Hindlimb muscle (tissue), 1 donor: Measurements from ENCODE around the gene MRPS34. TPM values are rescaled to one million over a fixed set of nuclear protein-coding genes. Genes with fewer than 3 reads are reported as not detected.

Experiments
- DNase-seq: peaks from one replicate; pipeline ENCODE4 v3.0.0-alpha.2; 2013
- polyA plus RNA-seq: library from polyadenylated mRNA; unstranded; fragments of 120-200 nt; gene quantifications from one replicate; pipeline ENCODE4 v1.2.1, GENCODE V29; 2013; ENCODE audit not compliant: insufficient read length

The MRPS34 gene
- polyA plus RNA-seq, 1 donor, result 45.8 TPM

DNA sequence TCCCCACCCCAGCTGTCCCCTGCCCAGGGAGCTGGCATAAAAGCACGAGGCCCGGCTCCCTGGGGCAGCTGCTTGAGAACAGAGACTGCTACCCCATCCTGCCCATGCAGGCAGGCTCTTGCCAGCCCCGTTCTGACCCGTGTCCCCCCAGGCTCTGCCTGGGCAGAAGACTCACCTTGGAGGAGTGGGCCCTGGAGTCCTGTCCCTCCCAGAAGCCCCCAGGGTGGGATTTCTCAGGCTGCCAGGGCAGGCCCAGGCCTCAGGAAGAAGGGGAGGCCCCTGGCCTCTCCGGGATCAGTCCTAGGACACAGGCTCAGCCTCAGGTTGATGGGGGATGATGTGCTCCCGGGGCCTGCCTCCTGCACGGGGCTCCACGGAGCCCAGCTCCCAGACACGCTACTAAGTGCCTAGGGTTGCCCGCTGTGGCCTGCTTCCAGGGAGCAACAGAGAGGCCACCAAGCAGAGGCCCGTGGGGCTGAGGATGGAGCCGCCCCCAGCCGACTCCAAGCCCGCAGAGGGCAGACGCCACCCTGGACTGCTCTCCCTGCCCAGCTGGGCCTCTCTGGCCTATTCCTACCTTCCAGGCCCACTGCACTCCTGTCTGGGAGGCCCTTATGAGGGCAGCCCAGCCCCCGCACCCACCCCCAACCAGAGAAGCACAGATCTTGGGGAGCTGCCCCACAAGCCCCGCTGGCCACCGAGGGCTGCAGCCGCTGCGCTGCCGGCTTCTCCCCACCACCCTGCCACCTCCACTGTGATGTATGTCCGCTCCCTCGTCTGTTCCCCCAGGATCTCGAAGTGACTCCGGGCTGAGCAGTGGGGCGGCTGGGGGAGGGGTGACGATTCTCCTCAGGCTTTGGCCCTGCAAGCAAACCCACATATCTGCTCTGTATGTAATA lies 3.3 kb downstream of the MRPS34 start:
- no peak for DNase-seq

DNA sequence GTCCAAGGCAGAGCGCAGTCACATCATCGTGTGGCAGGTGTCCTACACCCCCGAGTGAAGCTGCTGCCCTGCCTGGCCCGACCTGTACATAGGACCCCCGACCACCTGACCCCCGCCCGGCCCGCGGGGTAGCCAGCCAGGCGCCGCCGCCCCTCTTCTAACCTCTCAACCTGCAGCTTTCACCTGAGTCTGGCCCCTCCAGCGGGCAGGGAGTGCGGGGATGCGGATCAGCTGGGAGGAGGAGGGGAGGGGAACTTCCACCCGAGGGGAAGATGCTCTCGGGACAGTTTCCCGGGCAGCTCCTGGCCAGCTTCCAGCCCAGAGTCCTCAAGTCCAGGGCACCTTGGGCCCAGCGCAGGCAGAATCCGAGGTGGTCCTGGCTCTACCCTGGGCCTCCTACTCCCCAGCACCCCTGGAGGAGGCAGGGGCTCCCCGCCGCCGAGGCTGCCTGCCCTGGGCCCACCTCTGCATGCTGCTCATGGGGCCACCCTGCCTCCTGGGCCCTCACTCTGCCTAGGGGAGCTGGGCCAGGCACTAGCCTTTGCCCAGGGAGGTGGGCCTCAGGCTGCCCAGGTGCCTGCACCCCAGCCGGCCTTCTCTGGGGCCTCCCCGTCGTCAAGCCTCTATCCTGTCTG lies 4.0 kb downstream of the MRPS34 start:
- DNase-seq, result no peak

DNA sequence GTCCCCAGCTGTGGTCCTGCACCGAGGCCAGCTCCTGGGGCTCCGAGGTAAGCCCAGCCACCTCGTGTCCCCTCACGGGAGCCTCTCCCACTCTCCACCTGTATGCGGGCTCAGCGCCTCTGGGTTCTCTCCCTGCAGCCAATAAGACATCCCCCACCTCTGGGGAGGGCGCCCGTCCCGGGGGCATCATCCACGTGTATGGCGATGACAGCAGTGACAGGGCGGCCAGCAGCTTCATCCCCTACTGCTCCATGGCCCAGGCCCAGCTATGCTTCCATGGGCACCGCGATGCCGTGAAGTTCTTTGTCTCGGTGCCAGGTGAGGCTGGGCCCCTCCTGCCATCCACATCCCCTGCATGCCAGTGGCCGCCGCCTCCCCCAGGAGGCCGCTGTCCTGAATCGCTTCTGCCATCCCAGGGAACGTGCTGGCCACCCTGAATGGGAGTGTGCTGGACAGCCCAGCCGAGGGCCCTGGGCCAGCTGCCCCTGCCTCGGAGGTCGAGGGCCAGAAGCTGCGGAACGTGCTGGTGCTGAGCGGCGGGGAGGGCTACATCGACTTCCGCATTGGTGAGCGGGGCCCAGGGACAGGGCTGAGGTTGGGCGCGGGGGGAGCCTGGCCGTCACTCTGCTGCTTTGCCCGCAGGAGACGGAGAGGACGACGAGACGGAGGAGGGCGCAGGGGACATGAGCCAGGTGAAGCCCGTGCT lies 4.7 kb downstream of the MRPS34 start:
- no peak for DNase-seq

DNA sequence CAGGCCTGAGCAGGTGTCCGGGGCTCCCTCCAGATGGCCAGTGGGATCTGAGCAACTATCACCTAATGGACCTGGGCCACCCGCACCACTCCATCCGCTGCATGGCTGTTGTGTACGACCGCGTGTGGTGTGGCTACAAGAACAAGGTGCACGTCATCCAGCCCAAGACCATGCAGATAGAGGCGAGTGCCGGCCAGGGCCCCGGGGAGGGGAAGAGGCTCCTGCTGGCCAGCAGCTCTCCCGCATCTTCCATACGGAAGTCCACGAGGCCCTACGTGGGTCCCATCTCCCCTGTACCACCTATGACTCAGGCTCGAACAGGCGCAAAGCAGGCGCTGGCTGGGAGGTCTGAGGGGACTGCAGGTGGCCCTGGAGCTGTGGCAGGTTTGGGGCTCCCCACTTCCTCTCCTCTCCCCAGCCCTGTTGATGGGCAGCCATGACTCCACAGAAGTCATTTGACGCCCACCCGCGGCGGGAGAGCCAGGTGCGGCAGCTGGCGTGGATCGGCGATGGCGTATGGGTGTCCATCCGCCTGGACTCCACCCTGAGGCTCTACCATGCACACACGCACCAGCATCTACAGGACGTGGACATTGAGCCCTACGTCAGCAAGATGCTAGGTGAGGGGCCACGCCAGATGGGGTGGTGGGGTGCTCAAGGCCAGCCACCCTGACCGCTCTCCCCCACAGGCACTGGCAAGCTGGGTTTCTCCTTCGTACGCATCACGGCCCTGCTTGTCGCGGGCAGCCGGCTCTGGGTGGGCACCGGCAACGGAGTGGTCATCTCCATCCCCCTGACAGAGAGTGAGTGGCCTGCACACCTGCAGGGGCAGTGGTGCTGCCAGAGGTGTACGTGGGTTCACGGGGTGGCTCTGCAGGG lies 5.6 kb downstream of the MRPS34 start:
- no peak for DNase-seq

DNA sequence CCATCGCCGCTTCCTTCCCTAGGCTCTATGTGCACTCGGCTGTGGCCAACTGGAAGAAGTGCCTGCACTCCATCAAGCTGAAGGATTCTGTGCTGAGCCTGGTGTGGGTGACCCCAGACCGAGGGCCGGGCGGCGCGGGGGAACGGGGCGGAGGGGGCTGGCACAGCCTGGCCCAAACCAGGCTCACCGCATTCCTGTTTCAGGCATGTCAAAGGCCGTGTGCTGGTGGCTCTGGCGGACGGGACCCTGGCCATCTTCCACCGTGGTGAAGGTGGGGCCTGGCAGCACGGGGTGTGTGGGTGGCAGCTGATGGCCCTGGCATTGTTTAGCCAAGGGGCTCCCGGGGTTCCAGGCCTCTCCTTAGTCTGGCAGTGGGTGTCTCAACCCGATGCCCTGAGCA lies 6.2 kb downstream of the MRPS34 start:
- DNase-seq, result no peak

DNA sequence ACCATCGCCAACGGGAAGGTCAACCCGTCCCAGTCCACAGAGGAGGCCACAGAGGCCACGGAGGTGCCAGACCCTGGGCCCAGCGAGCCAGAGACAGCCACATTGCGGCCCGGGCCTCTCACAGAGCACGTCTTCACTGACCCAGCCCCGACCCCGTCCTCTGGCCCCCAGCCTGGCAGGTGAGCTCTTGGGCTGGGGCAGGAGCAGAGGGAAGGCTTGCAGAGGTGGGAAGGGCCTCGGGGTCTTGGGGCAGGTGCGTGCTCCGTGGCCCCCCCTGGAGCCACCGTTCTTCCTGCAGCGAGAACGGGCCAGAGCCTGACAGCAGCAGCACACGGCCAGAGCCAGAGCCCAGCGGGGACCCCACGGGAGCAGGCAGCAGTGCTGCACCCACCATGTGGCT lies 6.7 kb downstream of the MRPS34 start:
- no peak for DNase-seq

DNA sequence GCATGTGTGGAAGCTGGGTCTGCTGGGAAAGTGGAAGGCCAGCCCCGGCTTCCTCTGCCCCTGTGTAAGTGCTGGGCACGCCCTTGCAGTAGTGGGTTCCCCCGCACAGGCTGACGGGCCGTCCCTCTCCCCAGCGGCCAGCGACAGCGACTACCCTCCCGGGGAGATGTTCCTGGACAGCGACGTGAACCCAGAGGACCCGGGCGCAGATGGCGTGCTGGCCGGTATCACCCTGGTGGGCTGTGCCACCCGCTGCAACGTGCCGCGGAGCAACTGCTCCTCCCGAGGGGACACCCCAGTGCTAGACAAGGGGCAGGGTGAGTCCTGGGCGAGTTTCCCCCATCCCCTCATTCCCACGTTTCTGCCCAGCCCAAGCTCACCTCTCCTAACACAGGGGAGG lies 7.1 kb downstream of the MRPS34 start:
- no peak for DNase-seq

DNA sequence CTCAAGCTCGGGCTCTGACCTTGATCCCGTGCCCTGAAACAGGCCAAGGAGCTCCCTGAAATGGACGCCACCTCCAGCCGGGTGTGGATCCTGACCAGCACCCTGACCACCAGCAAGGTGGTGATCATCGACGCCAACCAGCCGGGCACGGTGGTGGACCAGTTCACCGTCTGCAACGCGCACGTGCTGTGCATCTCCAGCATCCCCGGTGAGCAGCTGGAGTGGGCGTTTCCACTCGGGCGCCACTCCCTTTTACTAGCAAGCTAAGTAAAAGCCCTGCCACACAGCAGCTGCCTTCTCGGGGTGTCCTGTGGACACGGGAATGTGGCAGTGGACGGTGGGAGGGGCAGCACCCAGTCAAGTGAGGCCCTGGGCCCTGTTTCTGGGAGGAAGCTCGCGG lies 8.0 kb downstream of the MRPS34 start:
- DNase-seq, result no peak

DNA sequence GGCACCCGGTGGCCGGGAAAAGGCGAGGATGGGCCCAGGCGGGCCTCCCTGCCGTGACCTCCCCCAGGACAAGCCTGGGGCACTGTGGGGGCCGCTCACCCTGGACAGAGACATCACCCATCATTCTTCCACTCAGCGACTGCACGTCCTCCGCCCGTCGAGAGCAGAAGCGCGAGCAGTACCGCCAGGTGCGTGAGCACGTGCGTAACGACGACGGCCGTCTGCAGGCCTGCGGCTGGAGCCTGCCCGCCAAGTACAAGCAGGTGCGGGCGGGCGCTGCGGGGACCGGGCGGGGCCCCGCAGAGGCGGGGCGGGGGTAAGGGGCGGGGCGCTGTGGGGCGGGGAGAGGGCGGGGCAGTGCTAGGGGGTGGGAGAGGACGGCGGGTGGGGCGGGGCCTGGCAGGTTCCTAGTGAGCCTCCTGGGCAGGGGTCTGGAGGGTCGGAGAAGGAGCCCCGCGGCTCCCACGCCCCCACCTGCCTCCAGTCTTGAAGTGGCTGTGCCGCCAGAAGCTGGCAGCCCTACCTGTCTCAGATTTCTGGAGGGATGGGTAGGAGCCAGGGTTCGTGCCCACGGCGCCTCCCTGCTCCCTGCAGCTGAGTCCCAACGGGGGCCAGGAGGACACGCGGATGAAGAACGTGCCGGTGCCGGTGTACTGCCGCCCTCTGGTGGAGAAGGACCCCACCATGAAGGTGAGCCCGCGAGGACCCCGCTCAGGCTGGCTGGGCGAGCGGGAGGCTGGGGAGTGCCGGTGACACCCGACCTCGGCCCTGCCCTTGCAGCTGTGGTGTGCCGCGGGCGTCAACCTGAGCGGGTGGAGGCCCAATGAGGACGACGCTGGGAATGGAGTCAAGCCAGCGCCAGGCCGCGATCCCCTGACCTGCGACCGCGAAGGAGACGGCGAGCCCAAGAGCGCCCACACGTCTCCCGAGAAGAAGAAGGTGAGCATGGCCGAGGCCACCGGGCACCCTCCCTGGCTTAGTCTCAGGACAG lies 9.1 kb downstream of the MRPS34 start:
- DNase-seq, result no peak

DNA sequence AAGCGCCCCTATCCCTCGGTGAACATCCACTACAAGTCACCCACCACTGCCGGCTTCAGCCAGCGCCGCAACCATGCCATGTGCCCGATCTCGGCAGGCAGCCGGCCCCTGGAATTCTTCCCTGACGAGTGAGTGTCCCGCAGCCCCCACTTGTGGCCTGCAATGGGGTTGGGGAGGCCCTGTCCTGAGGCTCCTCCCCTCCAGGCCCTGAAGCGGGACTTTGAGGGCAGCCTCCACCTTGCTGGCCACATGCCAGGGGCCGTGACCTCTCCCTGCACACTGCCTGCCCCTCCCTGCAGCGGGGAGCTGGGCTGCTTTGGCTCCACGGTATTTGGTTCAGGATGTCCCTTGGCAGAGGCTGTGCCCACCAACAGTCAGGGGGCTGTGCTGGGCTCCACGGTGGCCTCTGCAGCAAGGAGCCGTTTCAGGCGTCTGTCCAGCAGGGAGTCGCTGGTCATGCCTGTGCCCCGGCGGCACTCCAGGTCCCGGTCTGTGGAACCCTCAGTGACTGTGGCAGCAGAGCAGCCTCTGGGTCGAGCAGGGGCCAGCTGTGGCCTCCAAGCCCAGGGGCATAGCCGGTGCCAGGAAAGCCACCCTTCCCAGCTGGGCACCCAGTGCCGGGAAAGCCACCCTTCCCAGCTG lies 9.9 kb downstream of the MRPS34 start:
- DNase-seq, result no peak

DNA sequence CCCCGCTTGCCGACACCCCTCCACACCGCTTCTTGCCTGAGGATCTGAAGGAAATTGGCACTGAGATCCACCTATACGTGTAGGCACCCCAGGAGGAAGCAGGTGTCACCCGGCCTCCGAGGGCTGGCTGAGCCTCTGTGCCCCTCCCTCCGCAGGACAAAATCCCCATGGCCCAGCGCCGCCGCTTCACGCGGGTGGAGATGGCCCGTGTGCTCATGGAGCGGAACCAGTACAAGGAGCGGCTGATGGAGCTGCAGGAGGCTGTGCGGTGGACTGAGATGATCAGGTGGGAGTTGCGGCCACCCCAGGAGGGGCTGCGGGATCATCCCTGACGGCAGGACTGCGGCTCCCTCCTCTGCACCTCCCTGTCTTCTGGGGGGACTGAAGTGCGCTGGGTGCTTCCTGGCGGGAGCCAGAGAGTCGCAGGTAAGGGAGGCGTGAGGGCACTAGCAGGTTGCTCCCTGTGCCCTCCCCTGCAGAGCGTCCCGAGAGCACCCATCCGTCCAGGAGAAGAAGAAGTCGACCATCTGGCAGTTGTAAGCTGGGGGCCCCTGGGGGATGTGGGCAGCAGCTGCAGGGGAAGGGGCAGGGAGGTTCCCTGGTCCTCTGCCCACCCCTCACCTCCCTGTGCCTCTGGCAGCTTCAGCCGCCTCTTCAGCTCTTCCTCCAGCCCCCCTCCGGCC lies 10.6 kb downstream of the MRPS34 start:
- DNase-seq, result no peak

DNA sequence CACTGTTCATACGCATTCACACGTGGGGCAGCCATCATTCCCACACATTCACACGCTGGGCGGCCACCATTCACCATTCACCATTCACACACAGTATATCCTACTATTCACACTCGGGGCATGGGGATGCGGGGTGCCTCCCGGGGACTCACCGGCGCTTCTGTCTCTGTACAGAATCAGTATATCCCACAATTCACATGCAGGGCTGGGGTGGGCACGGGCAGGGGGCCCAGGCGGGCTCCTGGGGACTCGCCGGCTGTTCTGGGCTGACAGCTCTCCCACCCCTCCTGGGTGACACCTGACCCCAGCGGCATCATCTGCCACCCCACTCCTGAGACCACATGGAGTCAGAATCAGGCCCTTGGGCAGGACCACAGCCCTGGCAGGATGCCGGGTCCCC lies 11.2 kb downstream of the MRPS34 start:
- DNase-seq, result no peak

DNA sequence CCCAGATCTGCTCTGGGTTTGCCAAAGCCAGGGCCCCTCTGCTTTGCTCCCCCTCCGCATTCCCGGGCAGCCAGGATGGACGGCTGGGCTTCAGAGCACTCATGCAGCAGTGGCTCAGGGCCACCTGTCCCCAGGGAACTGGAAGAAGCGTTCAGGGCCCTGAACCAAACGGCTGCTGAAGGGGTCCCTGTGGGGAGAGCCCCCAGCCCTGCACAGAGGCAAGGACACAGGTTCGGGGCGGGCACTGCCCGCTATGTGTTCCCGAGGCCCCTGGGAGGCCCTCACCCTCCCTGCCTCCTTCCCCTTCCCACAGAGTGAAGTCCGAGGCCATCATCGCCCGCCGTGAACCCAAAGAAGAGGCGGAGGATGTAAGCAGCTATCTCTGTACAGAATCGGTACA lies 12.0 kb downstream of the MRPS34 start:
- DNase-seq, result no peak

DNA sequence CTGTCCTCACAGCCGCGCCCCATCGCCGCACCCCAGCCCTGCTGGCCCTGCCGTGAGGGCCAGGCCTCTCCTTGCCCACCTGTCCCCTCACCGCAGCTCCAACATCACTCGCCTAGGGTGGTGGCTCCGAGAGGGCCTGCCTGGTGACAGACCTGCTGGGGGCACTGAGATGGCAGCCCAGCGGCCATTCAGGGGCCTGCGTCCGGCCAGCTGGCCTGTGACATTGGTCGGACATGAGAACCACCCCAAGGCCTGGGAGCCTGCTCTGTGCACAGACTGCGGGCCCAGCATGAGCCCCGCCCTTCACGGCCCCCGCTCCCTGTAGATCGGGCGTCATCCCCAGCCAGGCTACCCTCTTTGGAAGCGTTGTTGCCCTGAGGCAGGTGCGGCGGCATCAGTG lies 13.4 kb downstream of the MRPS34 start:
- no peak for DNase-seq

DNA sequence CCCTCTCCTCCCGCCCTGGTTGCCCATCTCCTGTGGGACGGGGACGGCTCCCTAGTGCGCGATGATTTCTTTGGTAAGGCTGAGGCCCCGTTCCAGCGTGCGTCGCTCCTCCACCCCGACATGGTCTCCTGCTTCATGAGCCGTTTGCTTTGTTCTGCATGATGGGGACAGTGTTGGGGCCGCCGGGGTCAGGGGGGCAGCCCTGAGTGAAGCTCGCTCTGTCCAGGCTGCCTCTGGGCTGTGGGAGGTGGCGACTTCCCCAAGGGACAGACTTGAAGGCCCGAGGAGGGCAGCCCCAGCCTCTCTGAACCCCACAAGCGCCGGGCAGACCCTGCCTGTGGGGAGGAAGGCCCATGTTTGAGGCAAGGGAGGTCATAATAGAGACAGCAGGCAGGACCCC lies 14.0 kb downstream of the MRPS34 start:
- DNase-seq, result no peak

DNA sequence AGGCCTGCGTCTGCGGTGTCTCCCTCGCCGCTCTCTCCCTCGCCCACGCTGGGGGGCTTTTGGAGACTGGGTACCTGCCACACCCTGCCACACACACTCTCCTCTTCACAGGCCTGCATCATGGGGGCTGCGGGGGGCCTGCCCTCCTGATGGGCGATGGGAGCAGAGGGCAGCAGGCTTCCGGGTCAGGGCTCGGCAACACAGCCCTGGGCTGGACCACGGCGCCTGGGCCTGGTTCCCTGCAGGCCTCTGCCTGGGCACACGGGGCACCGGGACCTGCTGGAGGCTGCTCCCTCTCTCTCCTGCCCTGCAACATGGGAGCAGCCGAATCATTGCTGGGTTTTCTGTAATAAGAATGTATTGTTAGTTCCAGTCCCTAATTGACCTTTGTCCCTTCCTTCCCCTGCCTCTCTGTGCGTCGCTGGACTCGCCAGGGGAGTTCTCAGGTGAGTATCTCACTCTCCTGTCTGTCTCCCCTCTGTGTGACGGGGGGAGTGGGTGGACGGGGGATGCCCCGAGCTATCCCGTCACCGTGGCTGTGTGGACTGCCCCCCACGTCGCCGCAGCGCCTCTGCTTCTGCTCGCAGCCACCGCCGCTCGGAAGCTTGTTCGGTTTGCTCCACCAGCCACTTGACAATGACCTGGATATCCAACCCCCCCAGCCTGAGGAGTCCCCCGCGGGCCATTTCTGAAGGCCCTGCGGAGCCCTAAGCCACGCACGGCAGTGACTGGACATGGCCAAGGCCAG lies 15.0 kb downstream of the MRPS34 start:
- DNase-seq, result no peak

DNA sequence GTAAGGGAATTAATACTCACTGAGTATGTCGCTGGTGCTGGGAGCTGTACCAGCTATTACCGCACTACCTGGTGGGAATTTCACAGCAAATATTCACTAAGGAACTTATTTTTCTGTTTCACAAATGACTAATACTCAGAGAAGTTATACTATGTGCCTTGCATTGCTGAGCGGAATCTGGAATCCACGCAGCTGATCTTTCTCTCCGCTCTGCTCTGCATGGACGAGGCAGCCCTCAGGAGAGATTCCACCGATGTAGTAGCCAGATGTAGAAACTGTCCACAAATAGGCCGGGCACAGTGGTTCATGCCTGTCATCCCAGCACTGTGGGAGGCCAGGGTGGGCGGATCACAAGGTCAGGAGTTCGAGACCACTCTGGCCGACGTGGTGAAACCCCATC lies 18.7 kb downstream of the MRPS34 start:
- DNase-seq, result no peak

DNA sequence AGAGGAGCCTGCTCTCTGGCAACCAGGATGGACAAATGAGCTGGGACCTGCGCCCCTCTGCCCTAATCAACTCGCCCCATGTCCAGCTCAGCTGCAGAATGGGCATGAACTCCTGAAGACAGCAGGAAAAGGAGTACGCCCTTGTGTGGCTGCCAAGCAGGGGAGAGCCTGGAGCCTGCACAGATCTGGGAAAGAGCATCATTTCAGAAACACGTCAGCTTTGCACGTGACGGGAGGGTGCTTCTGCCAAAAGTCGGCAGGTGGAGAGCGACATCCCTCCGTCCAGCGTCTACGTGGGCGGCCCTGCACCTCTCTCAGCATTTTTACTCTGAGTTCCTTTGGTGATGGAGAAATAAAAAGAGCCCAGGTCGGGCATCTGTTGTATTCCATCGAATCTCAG lies 20.1 kb downstream of the MRPS34 start:
- no peak for DNase-seq

DNA sequence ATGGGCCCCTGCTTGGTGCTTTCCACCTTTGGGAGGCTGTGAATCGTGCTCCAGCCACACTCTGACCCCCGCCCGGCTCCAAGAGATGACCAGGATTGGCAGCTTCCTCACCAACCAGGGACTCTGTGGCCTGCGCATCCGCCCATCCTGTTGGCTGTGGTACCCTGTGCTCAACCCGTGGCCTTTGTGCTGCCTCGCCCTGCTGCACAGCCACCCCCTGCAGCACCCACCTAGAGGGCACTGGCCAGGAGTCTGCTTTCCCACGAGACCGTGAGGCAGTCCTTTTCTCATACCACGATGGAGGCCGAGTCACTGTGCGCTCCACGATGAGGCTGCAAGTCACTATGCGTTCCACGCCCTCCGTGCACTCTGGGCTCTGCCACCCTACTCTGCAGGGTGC lies 21.0 kb downstream of the MRPS34 start:
- DNase-seq, result no peak
